Activated CD8-positive, alpha-beta memory T cell treated with anti-CD3 and anti-CD28 coated beads for 48 hours (primary cell): ENCODE measurements around the gene SERPINB1.
A peak's percentile ranks its signal among the peaks of the same experiment; 100 is the strongest.
"Not testable (repeated sequence)": the region's sequence is repeated elsewhere in the genome, so short reads cannot be mapped to it uniquely, and the experiment has no call there.

Experiments used
- DNase-seq, 3 experiments: peaks; one replicate each; pipeline ENCODE4 v3.0.0-alpha.2; 2020; ENCODE audit warnings: low read depth in 2 of 3, low spot score in 2 of 3

Gene SERPINB1

GRCh38 chr6:2866171-2866846 lies 24.6 kb upstream of the SERPINB1 start:
- no peak for DNase-seq

- no peak for DNase-seq
Measured at GRCh38 chr6:2865694-2866151, 24.1 kb upstream of the SERPINB1 start.

- DNase-seq, result no peak
Measured at GRCh38 chr6:2865270-2865669, 23.6 kb upstream of the SERPINB1 start.

GRCh38 chr6:2863901-2864300 lies 22.2 kb upstream of the SERPINB1 start:
- DNase-seq, result no peak

GRCh38 chr6:2862712-2863181 lies 21.1 kb upstream of the SERPINB1 start:
- DNase-seq, result no peak

- DNase-seq, result no peak
Measured at GRCh38 chr6:2861822-2862164, 20.1 kb upstream of the SERPINB1 start.

GRCh38 chr6:2861060-2861821 lies 19.6 kb upstream of the SERPINB1 start:
- no peak for DNase-seq

GRCh38 chr6:2860706-2861059 lies 19.0 kb upstream of the SERPINB1 start:
- not testable (repeated sequence) for DNase-seq

GRCh38 chr6:2859798-2860705 lies 18.4 kb upstream of the SERPINB1 start:
- not testable (repeated sequence) for DNase-seq

GRCh38 chr6:2859185-2859700 lies 17.6 kb upstream of the SERPINB1 start:
- no peak for DNase-seq

GRCh38 chr6:2857580-2858337 lies 16.1 kb upstream of the SERPINB1 start:
- DNase-seq, result peak in 2 of 3 experiments; percentile 58 to 78

GRCh38 chr6:2857185-2857579 lies 15.5 kb upstream of the SERPINB1 start:
- no peak for DNase-seq

- DNase-seq, result no peak
Measured at GRCh38 chr6:2855061-2855519, 13.4 kb upstream of the SERPINB1 start.

- DNase-seq, result no peak
Measured at GRCh38 chr6:2854396-2854982, 12.8 kb upstream of the SERPINB1 start.

GRCh38 chr6:2853769-2854395 lies 12.2 kb upstream of the SERPINB1 start:
- peak; percentile 65 to 72 (median 66) for DNase-seq

GRCh38 chr6:2853378-2853768 lies 11.7 kb upstream of the SERPINB1 start:
- DNase-seq, result not testable (repeated sequence)

GRCh38 chr6:2852921-2853322 lies 11.3 kb upstream of the SERPINB1 start:
- DNase-seq, result no peak

- no peak for DNase-seq
Measured at GRCh38 chr6:2852514-2852855, 10.8 kb upstream of the SERPINB1 start.

GRCh38 chr6:2851727-2852513 lies 10.3 kb upstream of the SERPINB1 start:
- no peak for DNase-seq
